ENCODE results near the gene GABBR2. TPM values are rescaled to one million over a fixed set of nuclear protein-coding genes. Genes with fewer than 3 reads are reported as not detected.

Gene GABBR2
- total RNA-seq, 1 donor from 2014 or later: 6.4 TPM

DNA sequence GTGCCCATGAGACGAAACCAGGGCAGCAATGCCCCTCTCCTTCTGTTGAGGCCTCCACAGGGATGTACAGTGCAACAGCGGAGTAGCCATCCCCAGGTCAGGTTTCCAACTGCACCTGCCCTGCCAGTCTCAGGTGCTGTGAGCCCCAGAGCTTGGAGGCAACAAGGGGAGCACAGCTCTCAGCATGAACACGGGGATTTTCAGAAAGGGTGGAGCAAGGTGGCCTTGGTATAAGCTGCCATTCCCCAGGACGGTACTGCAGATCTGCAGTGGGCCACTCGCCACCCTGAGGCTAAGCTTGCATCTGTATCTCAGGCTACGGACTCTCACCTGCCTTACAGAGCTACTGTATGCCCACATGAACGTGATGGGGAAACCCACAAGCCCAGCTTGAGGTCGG is 103.6 kb downstream of the GABBR2 start:
- Mint-ChIP-seq H3K4me3 (no peak overlapping the region), H3K9me3 (no peaks in the 10 kb centered on the region), H3K27ac (no peak overlapping the region), H3K36me3 (no peaks in the 10 kb centered on the region), H3K27me3 (no peaks in the 10 kb centered on the region), H3K4me1 (ENCODE audit: unreplicated experiment) (peaks cover 14% of the 10 kb centered on the region)
- DNase-seq (ENCODE audit: extremely low spot score, unreplicated experiment): no peak
- TF ChIP-seq, protein P1, sequence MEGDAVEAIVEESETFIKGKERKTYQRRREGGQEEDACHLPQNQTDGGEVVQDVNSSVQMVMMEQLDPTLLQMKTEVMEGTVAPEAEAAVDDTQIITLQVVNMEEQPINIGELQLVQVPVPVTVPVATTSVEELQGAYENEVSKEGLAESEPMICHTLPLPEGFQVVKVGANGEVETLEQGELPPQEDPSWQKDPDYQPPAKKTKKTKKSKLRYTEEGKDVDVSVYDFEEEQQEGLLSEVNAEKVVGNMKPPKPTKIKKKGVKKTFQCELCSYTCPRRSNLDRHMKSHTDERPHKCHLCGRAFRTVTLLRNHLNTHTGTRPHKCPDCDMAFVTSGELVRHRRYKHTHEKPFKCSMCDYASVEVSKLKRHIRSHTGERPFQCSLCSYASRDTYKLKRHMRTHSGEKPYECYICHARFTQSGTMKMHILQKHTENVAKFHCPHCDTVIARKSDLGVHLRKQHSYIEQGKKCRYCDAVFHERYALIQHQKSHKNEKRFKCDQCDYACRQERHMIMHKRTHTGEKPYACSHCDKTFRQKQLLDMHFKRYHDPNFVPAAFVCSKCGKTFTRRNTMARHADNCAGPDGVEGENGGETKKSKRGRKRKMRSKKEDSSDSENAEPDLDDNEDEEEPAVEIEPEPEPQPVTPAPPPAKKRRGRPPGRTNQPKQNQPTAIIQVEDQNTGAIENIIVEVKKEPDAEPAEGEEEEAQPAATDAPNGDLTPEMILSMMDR (conservative IDR thresholded peaks at IDR 0.05): no peak

DNA sequence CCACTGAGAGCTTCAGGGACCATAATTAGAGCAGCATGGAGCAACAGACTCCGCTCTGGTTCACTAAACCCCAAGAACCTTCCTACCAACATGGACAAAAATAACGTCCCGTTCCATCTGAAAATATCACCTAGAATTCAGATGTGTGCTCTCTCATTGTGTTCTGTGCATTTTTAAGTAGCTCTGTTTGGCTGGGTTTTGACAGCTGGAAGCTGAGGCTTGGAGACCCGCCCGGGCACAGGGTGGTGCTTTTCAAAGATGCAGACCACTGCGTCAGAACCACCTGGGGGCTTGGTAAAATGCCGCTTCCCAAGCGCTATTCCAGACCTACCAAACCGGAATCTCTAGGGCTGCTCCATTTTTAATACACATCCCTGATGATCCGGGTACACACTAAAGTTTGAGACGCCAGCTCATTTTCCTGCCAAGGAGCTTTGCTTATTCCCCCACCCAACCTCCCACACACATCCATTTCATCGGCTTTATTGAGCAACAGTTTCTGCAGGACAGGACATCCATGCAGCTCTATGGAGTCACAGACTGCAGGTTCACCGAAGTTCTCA is 104.8 kb downstream of the GABBR2 start:
- no peaks in the 10 kb centered on the region for H3K27me3 Mint-ChIP-seq
- H3K27ac Mint-ChIP-seq: no peak overlapping the region
- no peak for DNase-seq (ENCODE audit: extremely low spot score, unreplicated experiment)
- no peak overlapping the region for H3K4me3 Mint-ChIP-seq
- TF ChIP-seq, protein P1 (conservative IDR thresholded peaks at IDR 0.05): no peak
- no peaks in the 10 kb centered on the region for H3K9me3 Mint-ChIP-seq
- H3K4me1 Mint-ChIP-seq (ENCODE audit: unreplicated experiment): peaks cover 14% of the 10 kb centered on the region
- no peaks in the 10 kb centered on the region for H3K36me3 Mint-ChIP-seq

DNA sequence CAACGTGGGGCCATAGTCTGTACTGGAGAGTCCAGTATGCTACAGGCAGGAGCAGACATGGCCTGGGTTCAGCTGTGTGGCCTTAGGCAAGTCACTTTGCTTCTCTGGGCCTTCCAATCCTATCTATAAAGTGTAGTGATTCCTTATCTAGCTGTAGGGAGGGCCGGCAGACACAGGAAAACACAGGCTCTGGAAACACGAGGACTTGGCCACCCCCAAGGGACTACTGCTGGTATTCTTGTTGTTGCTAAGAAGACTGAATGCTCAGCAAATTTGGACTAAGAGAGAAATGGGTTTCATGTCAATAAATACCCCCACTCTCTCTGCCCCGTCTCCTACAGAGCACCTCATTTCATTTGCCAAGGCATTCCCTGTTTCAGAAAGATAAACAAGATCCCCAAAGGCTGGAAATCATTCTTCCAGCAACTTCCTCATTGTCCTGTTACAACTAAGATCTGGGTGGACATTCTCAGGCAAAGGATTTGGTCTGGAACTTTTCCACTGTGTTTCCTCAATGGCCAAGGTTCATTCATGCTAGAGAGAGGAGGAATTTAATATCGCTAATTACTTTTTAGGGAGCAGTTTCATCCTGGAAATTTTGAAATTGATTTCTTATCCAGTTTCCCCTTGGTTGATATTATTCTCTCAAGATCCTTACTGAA is 105.8 kb downstream of the GABBR2 start:
- peaks cover 14% of the 10 kb centered on the region for H3K4me1 Mint-ChIP-seq (ENCODE audit: unreplicated experiment)
- no peak overlapping the region for H3K4me3 Mint-ChIP-seq
- H3K27me3 Mint-ChIP-seq: no peaks in the 10 kb centered on the region
- H3K9me3 Mint-ChIP-seq: no peaks in the 10 kb centered on the region
- DNase-seq (ENCODE audit: extremely low spot score, unreplicated experiment): no peak
- TF ChIP-seq, protein P1 (conservative IDR thresholded peaks at IDR 0.05): no peak
- no peaks in the 10 kb centered on the region for H3K36me3 Mint-ChIP-seq
- no peak overlapping the region for H3K27ac Mint-ChIP-seq

DNA sequence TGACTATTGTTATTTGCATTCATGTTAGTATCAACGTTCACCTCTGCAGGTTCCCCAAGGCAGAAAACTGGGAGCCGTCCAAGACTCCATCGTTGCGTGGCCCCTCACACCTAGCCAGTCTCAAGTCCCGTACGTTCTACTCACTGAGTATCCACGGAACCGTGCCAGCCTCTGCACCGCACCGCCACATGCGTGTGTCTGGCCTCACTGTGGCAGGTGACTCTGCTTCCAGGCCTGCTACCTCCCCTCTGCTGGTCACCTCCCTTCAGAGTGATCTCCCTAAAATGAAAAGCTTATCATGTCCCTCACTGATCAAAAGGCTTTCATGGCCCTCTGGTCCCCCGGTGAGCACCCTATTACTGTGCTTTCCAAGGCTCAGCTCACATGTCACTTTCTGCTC is 108.1 kb downstream of the GABBR2 start:
- no peak for DNase-seq (ENCODE audit: extremely low spot score, unreplicated experiment)
- Mint-ChIP-seq H3K27me3 (no peaks in the 10 kb centered on the region), H3K27ac (no peak overlapping the region), H3K4me1 (ENCODE audit: unreplicated experiment) (peaks cover 14% of the 10 kb centered on the region), H3K36me3 (no peaks in the 10 kb centered on the region), H3K9me3 (no peaks in the 10 kb centered on the region), H3K4me3 (no peak overlapping the region)
- TF ChIP-seq, protein P1 (conservative IDR thresholded peaks at IDR 0.05): no peak

DNA sequence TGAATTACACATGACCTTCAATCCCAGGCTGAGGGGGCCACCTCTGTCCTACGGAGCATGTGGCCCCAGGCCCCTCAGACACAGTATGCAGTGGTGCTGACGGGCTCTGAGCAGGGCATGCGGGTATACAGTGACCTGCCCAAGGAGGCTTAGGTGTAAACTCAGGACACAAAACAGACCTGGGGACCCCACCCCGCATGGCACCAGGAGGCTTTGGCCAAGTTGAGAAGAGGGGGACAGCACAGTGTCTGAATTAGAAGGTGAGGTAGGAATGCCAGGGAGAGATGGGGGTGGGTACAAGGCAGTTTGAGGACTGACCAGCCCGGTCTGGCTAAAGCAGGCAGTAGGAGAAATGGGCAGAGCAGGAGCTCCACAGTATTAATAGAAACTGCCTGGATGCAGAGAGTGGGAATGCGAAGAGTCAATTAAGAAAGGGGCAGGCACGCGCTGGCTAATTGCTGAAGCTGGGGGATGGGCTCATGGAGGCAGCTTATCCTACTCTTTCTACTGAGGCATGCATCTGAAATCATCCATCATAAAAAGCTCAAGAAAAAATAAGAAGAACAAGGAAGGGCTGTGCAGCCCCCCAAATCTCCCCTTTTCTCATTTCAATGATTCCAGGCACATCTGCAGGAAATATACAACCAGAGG is 109.0 kb downstream of the GABBR2 start:
- peaks cover 14% of the 10 kb centered on the region for H3K4me1 Mint-ChIP-seq (ENCODE audit: unreplicated experiment)
- H3K9me3 Mint-ChIP-seq: no peaks in the 10 kb centered on the region
- H3K36me3 Mint-ChIP-seq: no peaks in the 10 kb centered on the region
- no peak for DNase-seq (ENCODE audit: extremely low spot score, unreplicated experiment)
- H3K27ac Mint-ChIP-seq: no peak overlapping the region
- H3K27me3 Mint-ChIP-seq: no peaks in the 10 kb centered on the region
- H3K4me3 Mint-ChIP-seq: no peak overlapping the region
- TF ChIP-seq, protein P1 (conservative IDR thresholded peaks at IDR 0.05): no peak

Measured in type B pancreatic cell (in vitro differentiated cells).